HCT116 (cell line): ENCODE results near the gene PEX10. TPM values are rescaled to one million over a fixed set of nuclear protein-coding genes. Genes with fewer than 3 reads are reported as not detected.

Experiments used
- ATAC-seq: fragments of 200-7000 bp; cut with Tn5 transposase; 2 replicates; pipeline ENCODE4 v1.9.1; 2020; ENCODE audit warnings: mild to moderate bottlenecking, moderate library complexity
- BruUV-seq: library from RNA; stranded (reverse); fragments of 400-500 nt; replicated peaks from 2 replicates; lab custom pipeline; 2021; lab: Mats Ljungman, UMichigan
- CTCF ChIA-PET: fragments of 300-600 bp; sonication (Branson Sonifier 250); formaldehyde crosslinking; loops from one replicate; lab custom pipeline; 2021; ENCODE audit warnings: antibody characterized with exemption; lab: Charles Lee
- POLR2A ChIA-PET: fragments of 300-600, 350-600 bp; sonication (Branson Sonifier 250); formaldehyde crosslinking; loops from one replicate; lab custom pipeline; 2021; ENCODE audit warnings: antibody characterized with exemption; lab: Charles Lee
- RAD21 ChIA-PET, 2 experiments: fragments of 300-600 bp; sonication (Branson Sonifier 250); formaldehyde crosslinking; loops; one replicate each; lab custom pipeline; 2023; ENCODE audit warnings: low total read pairs in 2 of 2; ENCODE audit not compliant: uncharacterized antibody in 2 of 2, unreplicated experiment in 2 of 2, low non-redundant PET in 1 of 2; lab: Charles Lee
- DNase-seq: peaks from one replicate; pipeline ENCODE4 v3.0.0-alpha.2; 2010; ENCODE audit warnings: low read depth, low spot score
- H2AFZ ChIP-seq: fragments of 200-600 bp; shearing (Covaris generic), sonication (generic); 2 replicates; pipeline ENCODE4 v1.6.1; 2017; ENCODE audit warnings: low read depth, mixed run types, mixed read lengths, antibody characterized with exemption, low read length; ENCODE audit not compliant: poor library complexity, severe bottlenecking
- H3K27ac ChIP-seq: 2 replicates; pipeline ENCODE4 v1.5.1; 2012; ENCODE audit warnings: low read depth, low read length
- H3K27me3 ChIP-seq: fragments of 200-600 bp; sonication (generic); 2 replicates; pipeline ENCODE4 v1.6.1; 2016; ENCODE audit warnings: mixed run types, low read length, mixed read lengths; ENCODE audit not compliant: insufficient read depth
- H3K36me3 ChIP-seq, 2 experiments: fragments of 200-500 bp in 1 of 2; fragments of 200-600 bp in 1 of 2; sonication (Bioruptor generic) in 1 of 2; sonication (generic) in 1 of 2; 2 replicates each; pipeline versions ENCODE4 v1.5.1 to v1.6.1; 2014 to 2016; ENCODE audit warnings: low read length in 2 of 2, inconsistent platforms in 1 of 2, mixed read lengths in 1 of 2, mixed run types in 1 of 2; ENCODE audit not compliant: insufficient read depth in 2 of 2, control insufficient read depth in 1 of 2
- H3K4me1 ChIP-seq, 2 experiments: fragments of 200-600 bp in 1 of 2; sonication (generic) in 1 of 2; 2 replicates each; pipeline versions ENCODE4 v1.5.1 to v1.6.1; 2012 to 2017; ENCODE audit warnings: low read length in 2 of 2, inconsistent platforms in 1 of 2, mild to moderate bottlenecking in 1 of 2, mixed read lengths in 1 of 2, mixed run types in 1 of 2, moderate library complexity in 1 of 2; ENCODE audit not compliant: insufficient read depth in 2 of 2, control insufficient read depth in 1 of 2
- H3K4me2 ChIP-seq: fragments of 200-600 bp; sonication (generic); 2 replicates; pipeline ENCODE4 v1.6.1; 2017; ENCODE audit warnings: mixed run types, low read length, mixed read lengths
- H3K4me3 ChIP-seq, 2 experiments: fragments of 200-600 bp in 1 of 2; sonication (generic) in 1 of 2; replicated peaks in 1 of 2; 2 replicates each; pipeline ENCODE4 v1.5.1; 2011 to 2016; ENCODE audit warnings: low read length in 2 of 2, control low read depth in 1 of 2, low read depth in 1 of 2, mild to moderate bottlenecking in 1 of 2, mixed read lengths in 1 of 2, mixed run types in 1 of 2
- H3K79me2 ChIP-seq: fragments of 200-600 bp; sonication (generic); 2 replicates; pipeline ENCODE4 v1.6.1; 2017; ENCODE audit warnings: mild to moderate bottlenecking, mixed run types, low read length, moderate library complexity, mixed read lengths; ENCODE audit not compliant: insufficient read depth
- H3K9ac ChIP-seq: fragments of 200-600 bp; sonication (generic); 2 replicates; pipeline ENCODE4 v1.6.1; 2016; ENCODE audit warnings: low read length, mixed read lengths
- H3K9me2 ChIP-seq: fragments of 200-600 bp; sonication (generic), shearing (Covaris generic); 2 replicates; pipeline ENCODE4 v1.6.1; 2017; ENCODE audit warnings: mixed run types, mild to moderate bottlenecking, moderate library complexity; ENCODE audit not compliant: insufficient read depth
- H3K9me3 ChIP-seq, 2 experiments: fragments of 200-500 bp in 1 of 2; fragments of 200-600 bp in 1 of 2; sonication (Bioruptor generic) in 1 of 2; sonication (generic) in 1 of 2; 2 replicates each; pipeline ENCODE4 v1.6.1; 2014 to 2017; ENCODE audit warnings: low read length in 2 of 2, mixed read lengths in 2 of 2, inconsistent platforms in 1 of 2, low read depth in 1 of 2, mild to moderate bottlenecking in 1 of 2, mixed run types in 1 of 2, moderate library complexity in 1 of 2; ENCODE audit not compliant: control insufficient read depth in 1 of 2, insufficient read depth in 1 of 2
- H4K20me1 ChIP-seq: fragments of 200-600 bp; sonication (generic), shearing (Covaris generic); 2 replicates; pipeline ENCODE4 v1.6.1; 2017; ENCODE audit warnings: mixed run types, mild to moderate bottlenecking, moderate library complexity; ENCODE audit not compliant: insufficient read depth
- ATF3 ChIP-seq: IDR thresholded peaks from 2 replicates; pipeline ENCODE4 v1.6.1; 2012
- EGR1 ChIP-seq: IDR thresholded peaks from 2 replicates; pipeline ENCODE4 v1.6.1; 2012; ENCODE audit warnings: low read depth
- ELF1 ChIP-seq: IDR thresholded peaks from 2 replicates; pipeline ENCODE4 v1.6.1; 2012; ENCODE audit warnings: low read depth, borderline replicate concordance
- FOSL1 ChIP-seq: IDR thresholded peaks from 2 replicates; pipeline ENCODE4 v1.6.1; 2012; ENCODE audit warnings: low read depth
- REST ChIP-seq: IDR thresholded peaks from 2 replicates; pipeline ENCODE4 v1.6.1; 2012; ENCODE audit warnings: low read depth
- YY1 ChIP-seq: IDR thresholded peaks from 2 replicates; pipeline ENCODE4 v1.6.1; 2011; ENCODE audit warnings: low read length, low read depth, moderate library complexity, mild to moderate bottlenecking; ENCODE audit not compliant: insufficient replicate concordance; ENCODE audit errors: extremely low read depth
- ZNF274 ChIP-seq: fragments of 200-500 bp; sonication (Bioruptor generic); IDR thresholded peaks from 2 replicates; pipeline ENCODE4 v1.6.1; 2014; ENCODE audit warnings: mild to moderate bottlenecking, low read depth, low read length, inconsistent platforms
- intact Hi-C: fragments of 100-400 bp; cut with micrococcal nuclease; formaldehyde crosslinking; loops from 2 replicates; pipeline ENCODE4 v1.10.0; 2022
- total RNA-seq: library from RNA; stranded (reverse); gene quantifications from one replicate; pipeline ENCODE4 v1.2.1, GENCODE V29; 2021; ENCODE audit not compliant: unreplicated experiment
- TF ChIP-seq, protein P1 (sequence below): IDR thresholded peaks from 2 replicates; pipeline ENCODE4 v1.6.1; 2012

Gene PEX10
- total RNA-seq, 1 experiment from 2014 or later = 27.9 TPM

- no peak for TF ChIP-seq ELF1
- TF ChIP-seq, all 23 proteins: peak for 0
These were observed 14.7 kb upstream of the PEX10 start (continued) for GRCh38 chr1:2427051-2427450.

DNA sequence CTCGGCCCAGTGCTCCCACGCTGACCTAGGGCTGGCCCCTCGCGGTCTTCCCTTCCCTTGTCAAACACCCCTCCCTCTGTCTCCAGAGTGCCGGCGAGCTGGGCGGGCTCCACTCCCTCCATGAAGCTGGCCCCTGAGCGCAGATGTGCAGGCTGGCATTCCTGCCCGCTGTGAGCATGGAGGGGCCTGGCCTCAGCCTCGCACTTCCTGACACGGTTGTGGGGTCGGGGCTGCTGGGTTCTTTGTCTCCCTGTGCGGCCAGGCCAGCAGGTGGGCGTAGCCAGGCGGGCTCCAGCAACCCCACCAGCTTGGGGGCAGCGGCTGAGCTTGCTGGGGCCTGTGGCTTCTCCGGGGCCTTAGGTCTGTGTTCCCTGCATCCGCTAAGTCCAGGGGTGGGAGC is 14.2 kb upstream of the PEX10 start:
- H3K36me3 ChIP-seq = no peaks in the 10 kb centered on the region
- no peak overlapping the region for H2AFZ ChIP-seq
- no peaks in the 10 kb centered on the region for H3K27me3 ChIP-seq
- no peak overlapping the region for H3K9ac ChIP-seq
- RAD21 ChIA-PET = no interaction called here
- no peak overlapping the region for H3K27ac ChIP-seq
- CTCF ChIA-PET = no interaction called here
- no peak overlapping the region for H3K4me2 ChIP-seq
- no peaks in the 10 kb centered on the region for H3K4me1 ChIP-seq
- no peaks in the 10 kb centered on the region for H4K20me1 ChIP-seq
- no peak for DNase-seq
- H3K9me3 ChIP-seq = peaks cover 3 to 15% of the 10 kb centered on the region in 2 experiments; a peak in 2 of 4 replicates
- H3K79me2 ChIP-seq = no peaks in the 10 kb centered on the region
- no peaks in the 10 kb centered on the region for H3K9me2 ChIP-seq
- H3K4me3 ChIP-seq = no peak overlapping the region
- intact Hi-C loops = no loop called here
- BruUV-seq = no TSS peak
- TF ChIP-seq FOSL1 (no peak), REST (no peak), YY1 (no peak), ELF1 (no peak), ZNF274 (no peak), ATF3 (no peak), EGR1 (no peak)
- TF ChIP-seq, protein P1, sequence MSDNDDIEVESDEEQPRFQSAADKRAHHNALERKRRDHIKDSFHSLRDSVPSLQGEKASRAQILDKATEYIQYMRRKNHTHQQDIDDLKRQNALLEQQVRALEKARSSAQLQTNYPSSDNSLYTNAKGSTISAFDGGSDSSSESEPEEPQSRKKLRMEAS = no peak
- POLR2A ChIA-PET = no interaction called here
- ATAC-seq = no peak
